ENCODE measurements around the gene NARF. TPM values are rescaled to one million over a fixed set of nuclear protein-coding genes. Genes with fewer than 3 reads are reported as not detected.

The NARF gene
- total RNA-seq, 1 donor: 21.6 TPM

DNA sequence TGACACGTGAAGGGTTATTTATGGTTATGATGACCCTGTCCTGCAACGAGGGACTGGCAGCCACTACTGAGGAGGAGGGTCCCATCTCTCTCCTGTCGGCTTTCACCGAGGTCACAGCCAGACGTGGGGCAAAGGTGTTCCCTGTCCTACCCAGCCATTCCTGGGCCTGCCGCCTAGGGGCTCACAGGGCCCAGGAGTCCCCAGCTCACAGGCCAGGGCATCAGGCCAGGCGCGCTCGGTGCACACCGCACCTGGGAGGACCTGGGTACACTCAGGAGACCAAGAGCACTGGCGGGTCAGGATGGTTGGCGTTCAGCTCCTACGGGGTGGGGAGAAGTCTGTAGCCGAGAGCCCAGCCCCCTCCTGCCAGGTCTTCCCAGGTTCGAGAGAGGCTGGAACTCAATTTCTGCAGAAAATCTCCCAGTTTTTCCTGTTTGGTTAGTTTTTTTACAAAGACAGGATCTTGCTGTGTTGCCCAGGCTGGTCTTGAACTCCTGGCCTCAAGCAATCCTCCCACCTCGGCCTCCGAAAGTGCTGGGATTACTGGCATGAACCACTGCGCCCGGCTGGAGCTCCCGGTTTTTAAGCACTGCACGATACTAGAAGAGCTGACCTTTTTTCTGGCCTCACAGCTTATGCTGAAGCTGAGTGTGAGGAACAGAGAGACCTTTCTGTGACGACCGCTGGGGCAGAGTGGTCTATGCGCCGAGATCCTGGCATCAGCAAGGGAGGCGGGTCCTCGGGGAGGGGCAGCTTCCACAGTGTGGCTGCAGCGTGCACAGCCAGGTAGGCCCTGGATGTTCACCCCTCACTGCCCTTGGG is 15.7 kb upstream of the NARF start:
- H3K4me3 ChIP-seq (ENCODE audit: low read depth, low read length): no peak overlapping the region
- TF ChIP-seq, protein P1, sequence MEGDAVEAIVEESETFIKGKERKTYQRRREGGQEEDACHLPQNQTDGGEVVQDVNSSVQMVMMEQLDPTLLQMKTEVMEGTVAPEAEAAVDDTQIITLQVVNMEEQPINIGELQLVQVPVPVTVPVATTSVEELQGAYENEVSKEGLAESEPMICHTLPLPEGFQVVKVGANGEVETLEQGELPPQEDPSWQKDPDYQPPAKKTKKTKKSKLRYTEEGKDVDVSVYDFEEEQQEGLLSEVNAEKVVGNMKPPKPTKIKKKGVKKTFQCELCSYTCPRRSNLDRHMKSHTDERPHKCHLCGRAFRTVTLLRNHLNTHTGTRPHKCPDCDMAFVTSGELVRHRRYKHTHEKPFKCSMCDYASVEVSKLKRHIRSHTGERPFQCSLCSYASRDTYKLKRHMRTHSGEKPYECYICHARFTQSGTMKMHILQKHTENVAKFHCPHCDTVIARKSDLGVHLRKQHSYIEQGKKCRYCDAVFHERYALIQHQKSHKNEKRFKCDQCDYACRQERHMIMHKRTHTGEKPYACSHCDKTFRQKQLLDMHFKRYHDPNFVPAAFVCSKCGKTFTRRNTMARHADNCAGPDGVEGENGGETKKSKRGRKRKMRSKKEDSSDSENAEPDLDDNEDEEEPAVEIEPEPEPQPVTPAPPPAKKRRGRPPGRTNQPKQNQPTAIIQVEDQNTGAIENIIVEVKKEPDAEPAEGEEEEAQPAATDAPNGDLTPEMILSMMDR (IDR thresholded peaks at IDR 0.05; ENCODE audit: insufficient read depth, low read depth, low read length): no peak
- DNase-seq (ENCODE audit: low read depth): no peak

DNA sequence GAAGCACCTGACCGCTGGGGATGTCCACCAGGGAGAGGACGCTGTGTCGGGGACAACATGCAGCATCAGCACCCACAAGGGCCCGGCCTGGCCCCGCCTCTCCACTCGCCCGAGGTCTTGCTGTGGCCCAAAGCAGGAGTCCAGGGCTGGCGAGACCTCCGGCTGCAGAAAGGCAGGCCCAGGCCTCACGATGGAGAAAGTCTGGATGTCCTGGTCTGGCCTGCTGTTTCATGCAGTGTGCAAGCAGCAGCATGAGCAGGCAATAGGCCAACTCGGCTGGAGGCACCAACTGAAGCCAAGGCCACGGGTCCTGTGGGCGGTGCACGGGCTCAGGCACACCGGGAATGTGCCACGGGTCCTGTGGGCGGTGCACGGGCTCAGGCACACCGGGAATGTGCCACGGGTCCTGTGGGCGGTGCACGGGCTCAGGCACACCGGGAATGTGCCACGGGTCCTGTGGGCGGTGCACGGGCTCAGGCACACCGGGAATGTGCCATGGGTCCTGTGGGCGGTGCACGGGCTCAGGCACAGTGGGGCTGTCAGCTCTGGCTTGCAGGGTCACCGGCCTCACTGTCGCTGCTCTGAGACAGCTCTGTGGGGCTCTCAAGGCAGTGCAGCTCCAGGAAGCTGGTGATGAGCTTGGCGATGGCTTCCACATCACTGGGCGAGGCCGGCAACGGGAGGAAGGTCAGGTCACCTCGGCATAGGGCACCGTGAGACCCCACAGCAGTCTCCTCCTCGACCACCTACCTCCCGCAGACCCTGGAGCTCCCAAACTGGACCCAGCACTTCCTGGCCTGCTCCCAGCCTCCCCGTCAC is 14.9 kb upstream of the NARF start:
- TF ChIP-seq, protein P1 (IDR thresholded peaks at IDR 0.05; ENCODE audit: insufficient read depth, low read depth, low read length): no peak
- H3K4me3 ChIP-seq (ENCODE audit: low read depth, low read length): no peak overlapping the region
- no peak for DNase-seq (ENCODE audit: low read depth)

DNA sequence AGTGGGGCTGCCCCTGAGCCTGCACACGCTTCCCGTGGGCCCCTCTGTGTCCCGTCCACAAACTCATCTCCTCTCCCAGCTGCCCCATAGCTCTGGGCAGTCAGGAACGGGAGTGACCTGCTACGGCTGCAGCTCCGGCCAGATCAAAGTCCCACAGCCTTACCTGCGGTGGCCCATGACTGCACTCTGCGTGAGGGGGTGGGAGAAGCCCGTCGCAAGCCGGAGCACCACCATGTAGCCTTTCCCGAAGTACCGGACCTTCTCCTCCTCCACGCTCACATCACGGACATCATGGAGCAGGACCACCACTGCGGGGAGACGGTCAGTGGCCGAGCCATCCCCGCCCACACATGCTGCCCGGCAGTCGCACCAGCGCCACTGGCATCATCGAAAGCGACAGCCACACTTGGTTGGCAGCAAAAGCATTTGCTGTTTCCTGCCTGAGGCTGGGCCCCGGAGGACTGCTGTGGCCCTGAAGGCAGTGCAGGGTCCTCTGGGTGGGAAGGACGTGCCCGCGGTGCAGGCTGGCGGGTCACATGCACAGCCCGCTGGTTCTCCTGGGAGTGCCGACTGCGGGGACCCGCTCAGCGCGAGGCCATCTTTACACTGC is 14.2 kb upstream of the NARF start:
- TF ChIP-seq, protein P1 (IDR thresholded peaks at IDR 0.05; ENCODE audit: insufficient read depth, low read depth, low read length): no peak
- no peak overlapping the region for H3K4me3 ChIP-seq (ENCODE audit: low read depth, low read length)
- DNase-seq (ENCODE audit: low read depth): no peak

DNA sequence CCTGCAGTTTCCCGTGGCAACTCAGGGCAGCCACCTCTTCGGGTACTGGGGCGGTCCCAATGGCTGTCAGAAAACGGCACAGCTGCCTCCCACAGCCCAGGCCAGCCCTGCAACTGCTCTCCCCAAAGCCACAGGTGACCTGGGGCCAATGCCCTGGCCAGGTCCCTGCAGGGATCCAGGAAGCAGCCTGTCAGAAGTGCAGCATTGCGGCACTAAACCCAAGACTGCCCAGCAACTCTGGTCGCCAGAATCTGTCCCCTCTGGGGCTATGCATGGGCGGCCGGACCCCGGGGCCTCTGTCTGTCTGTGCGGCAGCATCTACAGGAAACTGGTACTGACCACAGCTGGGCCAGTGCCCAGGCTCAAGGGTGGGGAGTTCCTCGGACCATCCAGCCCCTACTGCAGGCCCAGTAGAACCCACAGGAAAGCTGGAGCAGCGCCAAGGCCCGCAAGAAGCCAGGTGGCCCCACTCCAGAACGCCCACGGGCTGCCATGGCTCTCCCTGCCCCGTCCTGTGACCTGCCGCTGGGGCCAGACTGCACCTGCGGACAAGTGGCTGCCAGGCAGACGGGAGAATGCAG is 13.5 kb upstream of the NARF start:
- no peak for DNase-seq (ENCODE audit: low read depth)
- no peak overlapping the region for H3K4me3 ChIP-seq (ENCODE audit: low read depth, low read length)
- TF ChIP-seq, protein P1 (IDR thresholded peaks at IDR 0.05; ENCODE audit: insufficient read depth, low read depth, low read length): no peak

DNA sequence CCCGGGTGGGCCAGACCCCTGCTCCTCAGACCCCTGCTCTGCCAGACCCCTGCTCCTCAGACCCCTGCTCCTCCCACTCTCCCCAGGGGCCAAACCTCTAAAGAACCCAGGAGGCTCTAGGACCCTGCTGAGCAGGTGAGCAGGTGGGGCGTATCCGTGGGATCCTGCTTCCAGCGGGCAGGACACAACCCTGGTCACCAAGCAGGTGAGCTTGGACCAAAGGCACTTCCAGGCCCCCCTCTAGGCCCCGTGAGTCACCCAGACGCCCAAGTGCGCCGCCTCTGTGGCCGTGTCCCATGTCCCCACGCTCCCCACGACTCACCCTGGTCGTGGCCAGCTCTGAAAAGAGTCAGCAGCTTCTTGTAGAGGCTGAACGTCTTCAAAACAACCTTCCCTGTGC is 13.0 kb upstream of the NARF start:
- no peak overlapping the region for H3K4me3 ChIP-seq (ENCODE audit: low read depth, low read length)
- TF ChIP-seq, protein P1 (IDR thresholded peaks at IDR 0.05; ENCODE audit: insufficient read depth, low read depth, low read length): no peak
- no peak for DNase-seq (ENCODE audit: low read depth)

DNA sequence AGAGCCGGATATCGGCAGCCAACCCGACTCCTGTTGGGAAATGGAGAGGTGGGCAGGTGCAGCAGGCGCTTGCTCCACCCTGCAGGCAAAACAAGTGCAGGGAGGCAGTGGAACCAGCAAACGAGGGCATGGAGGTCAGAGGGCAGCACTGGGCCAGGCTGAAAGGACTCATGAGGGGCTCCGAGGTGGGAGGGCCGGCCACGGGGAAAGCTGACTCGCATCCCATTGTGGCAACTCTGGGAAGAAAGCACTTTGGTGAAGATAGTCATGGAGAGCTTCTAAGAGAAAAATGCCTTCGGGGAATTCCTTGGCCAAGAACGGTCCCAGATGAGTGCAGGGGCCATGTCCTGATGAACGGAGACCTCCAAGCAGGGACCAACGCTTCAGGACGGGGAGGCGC is 12.4 kb upstream of the NARF start:
- H3K4me3 ChIP-seq (ENCODE audit: low read depth, low read length): no peak overlapping the region
- TF ChIP-seq, protein P1 (IDR thresholded peaks at IDR 0.05; ENCODE audit: insufficient read depth, low read depth, low read length): no peak
- no peak for DNase-seq (ENCODE audit: low read depth)

Data from fibroblast of villous mesenchyme (primary cell).